Measurements from ENCODE around the gene HIVEP3. TPM values are rescaled to one million over a fixed set of nuclear protein-coding genes. Genes with fewer than 3 reads are reported as not detected.
A peak's percentile ranks its signal among the peaks of the same experiment; 100 is the strongest.

Gene HIVEP3
- total and polyA plus RNA-seq, 5 donors: 6.3 to 7.9 (median 7.2) TPM

DNA sequence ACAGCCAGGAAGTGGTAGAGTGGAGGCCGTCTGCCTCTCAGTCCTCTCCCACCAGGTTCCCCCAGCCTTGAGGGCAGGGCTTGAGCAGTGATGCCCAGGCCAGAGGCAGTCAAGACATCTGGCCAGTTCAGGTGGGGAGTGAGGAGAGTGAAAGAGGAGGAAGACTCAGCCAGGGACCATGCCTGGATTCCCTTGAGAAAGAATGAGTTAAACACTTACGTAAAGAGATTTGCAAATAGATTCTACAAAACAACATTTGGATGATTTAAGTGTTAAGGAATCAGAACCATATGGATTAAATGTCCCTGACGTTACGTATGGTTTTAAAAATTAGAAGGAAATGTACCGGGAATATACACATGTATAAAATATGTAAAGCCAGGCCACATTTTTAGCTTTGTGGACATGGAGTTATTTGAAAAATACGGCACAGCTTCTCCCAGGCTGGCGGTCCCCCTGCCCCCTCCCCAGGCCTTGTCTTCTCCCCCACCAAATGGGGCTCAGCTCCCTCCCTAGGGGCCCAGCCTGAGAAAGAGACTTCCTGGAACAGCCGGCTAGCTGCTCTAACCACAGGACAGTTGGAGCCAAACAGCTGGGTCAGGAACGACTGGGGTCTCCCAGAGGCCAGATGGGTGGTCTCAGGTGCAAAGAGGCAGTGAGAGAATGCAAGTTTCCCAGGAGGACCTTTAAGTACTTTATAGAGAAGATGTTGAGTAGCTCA lies 245.9 kb downstream of the HIVEP3 start:
- no peaks in the 10 kb centered on the region for H3K27me3 ChIP-seq (ENCODE audit: control insufficient read depth, insufficient read depth)
- intact Hi-C loops (cut with DNase I): no loop called here
- no peak for DNase-seq
- no peak overlapping the region for H3K27ac ChIP-seq (ENCODE audit: low read length)
- 70% methylated on average over 9 of the region's 9 CpGs for WGBS
- no peaks in the 10 kb centered on the region for H3K9me3 ChIP-seq (ENCODE audit: control insufficient read depth, low read length)
- no peak overlapping the region for H3K4me3 ChIP-seq (ENCODE audit: low read length)
- no peak for ATAC-seq
- no peaks in the 10 kb centered on the region for H3K4me1 ChIP-seq (ENCODE audit: control insufficient read depth, insufficient read depth, low read length)

DNA sequence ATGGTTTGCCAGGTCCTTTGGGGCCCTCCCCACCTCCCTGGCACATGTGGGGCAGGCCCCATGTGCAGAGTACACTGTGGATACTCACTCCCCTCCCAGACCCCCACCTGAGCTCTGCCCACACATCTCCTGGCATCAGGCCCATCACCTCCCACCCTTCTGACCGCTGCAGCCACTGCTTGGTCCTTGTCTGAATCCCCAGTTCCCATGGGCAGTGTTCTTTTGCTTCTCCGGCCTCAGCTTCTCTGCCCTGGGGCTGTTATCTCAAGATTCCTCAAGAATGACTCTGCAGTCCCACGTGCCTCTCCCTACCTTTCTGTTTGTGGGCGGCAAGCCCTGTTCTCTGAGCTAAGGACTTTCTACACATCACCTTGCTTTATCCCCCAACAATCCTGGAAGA lies 246.5 kb downstream of the HIVEP3 start:
- H3K4me1 ChIP-seq (ENCODE audit: control insufficient read depth, insufficient read depth, low read length): peaks cover under 1% of the 10 kb centered on the region
- H3K9me3 ChIP-seq (ENCODE audit: control insufficient read depth, low read length): no peaks in the 10 kb centered on the region
- no peak overlapping the region for H3K27ac ChIP-seq (ENCODE audit: low read length)
- ATAC-seq (no peak), DNase-seq (peak in 1 of 3 donors; percentile 20)
- H3K4me3 ChIP-seq (ENCODE audit: low read length): no peak overlapping the region
- intact Hi-C loops (cut with DNase I): no loop called here
- no peaks in the 10 kb centered on the region for H3K27me3 ChIP-seq (ENCODE audit: control insufficient read depth, insufficient read depth)
- whole genome bisulfite sequencing: 81% methylated on average over 4 of the region's 4 CpGs

DNA sequence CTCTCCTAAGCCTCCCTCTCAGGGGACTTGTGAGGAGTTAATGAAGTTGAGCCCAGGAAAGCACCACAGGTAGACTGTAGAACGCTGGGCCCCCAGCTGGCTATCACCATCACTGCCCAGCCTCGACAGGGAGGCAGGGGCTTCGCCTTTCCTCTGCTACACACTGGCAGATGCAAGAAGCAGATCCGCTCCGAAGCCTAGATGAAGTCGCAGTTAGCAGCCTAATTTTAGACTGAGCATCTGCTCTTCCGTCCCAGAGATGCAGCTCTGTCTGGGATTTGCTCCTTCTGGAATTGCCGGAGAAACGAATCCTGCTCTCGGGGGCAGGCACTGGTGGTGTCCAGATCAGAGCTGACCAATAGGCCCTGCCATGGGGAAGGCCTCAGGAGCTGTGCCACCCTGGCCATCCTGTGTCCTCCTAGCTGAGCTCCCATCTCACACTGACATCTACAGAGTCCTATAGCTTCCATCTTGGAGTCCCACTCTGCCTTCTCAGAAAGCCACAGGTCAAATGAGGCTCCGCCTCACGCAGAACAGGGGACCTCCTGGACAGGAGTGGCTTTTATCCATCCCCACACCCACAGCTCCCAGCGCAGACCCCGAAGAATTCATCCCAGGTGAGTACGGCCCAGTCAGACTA lies 247.5 kb downstream of the HIVEP3 start:
- 94% methylated on average over 15 of the region's 15 CpGs for WGBS
- intact Hi-C loops (cut with DNase I): no loop called here
- no peaks in the 10 kb centered on the region for H3K27me3 ChIP-seq (ENCODE audit: control insufficient read depth, insufficient read depth)
- H3K9me3 ChIP-seq (ENCODE audit: control insufficient read depth, low read length): no peaks in the 10 kb centered on the region
- H3K4me3 ChIP-seq (ENCODE audit: low read length): no peak overlapping the region
- no peak overlapping the region for H3K27ac ChIP-seq (ENCODE audit: low read length)
- ATAC-seq (no peak), DNase-seq (peak in 1 of 3 donors; percentile 40)
- H3K4me1 ChIP-seq (ENCODE audit: control insufficient read depth, insufficient read depth, low read length): peaks cover 6% of the 10 kb centered on the region

DNA sequence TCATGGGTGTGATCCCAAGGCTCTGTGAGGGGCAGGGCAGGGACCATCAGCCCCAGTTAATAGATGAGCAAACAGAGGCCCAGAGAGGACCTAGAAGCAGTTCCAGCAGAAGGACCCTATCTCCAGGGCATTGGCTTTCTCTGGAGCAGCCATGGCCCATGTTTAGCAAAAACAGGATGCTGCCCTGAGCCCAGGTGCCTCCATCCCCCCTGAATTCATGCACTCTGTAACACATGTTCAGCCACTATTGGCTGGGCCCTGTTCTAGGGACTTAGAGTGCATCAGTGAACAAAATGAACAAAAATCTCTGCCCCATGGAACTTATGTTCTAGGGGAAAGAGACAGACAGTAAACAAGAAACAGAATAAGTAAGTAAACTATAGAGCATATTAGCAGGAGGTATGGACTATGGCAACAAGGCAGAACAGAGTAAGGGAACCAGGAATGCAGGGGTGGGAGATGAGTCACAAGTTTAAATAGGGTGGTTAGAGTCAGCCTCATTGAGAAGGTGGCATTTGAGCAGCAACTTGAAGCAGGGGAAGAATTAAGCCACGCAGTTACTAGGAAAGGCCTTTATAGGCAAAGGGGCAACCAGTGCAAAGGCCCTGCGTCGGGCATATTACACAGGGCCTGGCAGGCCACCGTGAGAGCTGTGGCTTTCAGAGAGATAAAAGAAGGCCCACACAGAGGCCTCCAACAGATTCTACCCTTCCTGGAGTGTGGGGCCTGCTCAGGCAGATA lies 248.3 kb downstream of the HIVEP3 start:
- H3K27ac ChIP-seq (ENCODE audit: low read length): no peak overlapping the region
- ATAC-seq: no peak

DNA sequence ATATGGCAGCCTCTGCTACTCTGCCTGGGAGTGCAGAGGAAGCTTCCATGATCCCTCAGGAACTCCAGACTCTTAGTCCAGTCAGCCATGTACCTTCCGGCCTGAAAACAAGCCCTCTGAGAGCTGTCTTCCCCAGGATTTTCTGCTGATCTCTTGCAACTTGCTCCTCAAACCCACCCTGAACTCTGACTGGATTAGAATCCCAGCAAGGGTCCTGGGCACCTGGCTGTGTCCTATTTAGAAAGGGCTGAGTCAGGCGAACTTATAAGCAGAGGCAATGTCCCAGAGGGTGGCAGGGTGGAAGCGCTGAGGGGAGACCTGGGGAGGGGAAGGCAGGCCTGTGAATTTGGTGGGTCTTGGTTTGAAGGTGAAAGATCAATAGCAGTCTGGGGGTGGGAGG lies 249.8 kb downstream of the HIVEP3 start:
- Histone ChIP-seq H3K9me3 (ENCODE audit: control insufficient read depth, low read length) (no peaks in the 10 kb centered on the region), H3K27me3 (ENCODE audit: control insufficient read depth, insufficient read depth) (no peaks in the 10 kb centered on the region), H3K4me3 (ENCODE audit: low read length) (no peak overlapping the region), H3K4me1 (ENCODE audit: control insufficient read depth, insufficient read depth, low read length) (peaks cover 6% of the 10 kb centered on the region), H3K27ac (ENCODE audit: low read length) (no peak overlapping the region)
- 95% methylated on average over 3 of the region's 3 CpGs for WGBS
- intact Hi-C loops (cut with DNase I): no loop called here
- DNase-seq: no peak
- ATAC-seq: no peak

More for the DNA sequence above, 248.3 kb downstream of the HIVEP3 start:
- no peak overlapping the region for H3K4me3 ChIP-seq (ENCODE audit: low read length)
- H3K9me3 ChIP-seq (ENCODE audit: control insufficient read depth, low read length): no peaks in the 10 kb centered on the region
- intact Hi-C loops (cut with DNase I): no loop called here
- WGBS: 90% methylated on average over 4 of the region's 4 CpGs
- no peaks in the 10 kb centered on the region for H3K27me3 ChIP-seq (ENCODE audit: control insufficient read depth, insufficient read depth)
- DNase-seq: no peak
- peaks cover 6% of the 10 kb centered on the region for H3K4me1 ChIP-seq (ENCODE audit: control insufficient read depth, insufficient read depth, low read length)

DNA sequence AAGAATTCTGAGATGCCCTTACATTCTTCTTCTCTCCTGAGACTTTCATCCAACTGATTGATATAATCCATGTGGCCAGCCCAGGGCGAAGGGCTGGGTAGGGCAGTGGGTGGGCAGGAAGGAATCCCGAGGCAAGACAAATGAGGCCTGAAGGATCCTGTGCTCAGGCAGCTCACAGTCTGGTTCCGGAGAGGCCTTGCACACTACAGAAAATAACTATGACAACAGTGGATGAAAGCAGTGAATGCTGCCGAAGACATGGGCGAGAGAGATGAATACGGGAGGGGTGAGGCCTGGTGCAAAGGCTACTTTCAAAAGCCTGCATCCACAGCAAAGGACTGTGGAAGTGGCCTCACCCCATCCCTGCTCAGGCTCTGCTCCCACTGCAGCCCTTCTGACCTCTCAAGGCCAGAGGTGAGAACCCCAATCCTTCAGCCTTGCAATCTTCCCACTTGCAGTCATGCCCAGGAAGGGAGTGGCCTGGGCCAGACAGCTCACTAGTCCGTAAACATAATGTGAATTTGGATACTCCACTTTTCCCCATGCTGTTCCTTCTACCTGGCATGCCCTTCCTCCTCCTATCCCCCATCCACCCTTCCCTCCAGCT lies 250.6 kb downstream of the HIVEP3 start:
- no peak for DNase-seq
- Histone ChIP-seq H3K27me3 (ENCODE audit: control insufficient read depth, insufficient read depth) (no peaks in the 10 kb centered on the region), H3K27ac (ENCODE audit: low read length) (no peak overlapping the region), H3K4me1 (ENCODE audit: control insufficient read depth, insufficient read depth, low read length) (peaks cover 6% of the 10 kb centered on the region), H3K4me3 (ENCODE audit: low read length) (no peak overlapping the region), H3K9me3 (ENCODE audit: control insufficient read depth, low read length) (no peaks in the 10 kb centered on the region)
- WGBS: 90% methylated on average over 7 of the region's 7 CpGs
- intact Hi-C loops (cut with DNase I): no loop called here
- ATAC-seq: no peak

DNA sequence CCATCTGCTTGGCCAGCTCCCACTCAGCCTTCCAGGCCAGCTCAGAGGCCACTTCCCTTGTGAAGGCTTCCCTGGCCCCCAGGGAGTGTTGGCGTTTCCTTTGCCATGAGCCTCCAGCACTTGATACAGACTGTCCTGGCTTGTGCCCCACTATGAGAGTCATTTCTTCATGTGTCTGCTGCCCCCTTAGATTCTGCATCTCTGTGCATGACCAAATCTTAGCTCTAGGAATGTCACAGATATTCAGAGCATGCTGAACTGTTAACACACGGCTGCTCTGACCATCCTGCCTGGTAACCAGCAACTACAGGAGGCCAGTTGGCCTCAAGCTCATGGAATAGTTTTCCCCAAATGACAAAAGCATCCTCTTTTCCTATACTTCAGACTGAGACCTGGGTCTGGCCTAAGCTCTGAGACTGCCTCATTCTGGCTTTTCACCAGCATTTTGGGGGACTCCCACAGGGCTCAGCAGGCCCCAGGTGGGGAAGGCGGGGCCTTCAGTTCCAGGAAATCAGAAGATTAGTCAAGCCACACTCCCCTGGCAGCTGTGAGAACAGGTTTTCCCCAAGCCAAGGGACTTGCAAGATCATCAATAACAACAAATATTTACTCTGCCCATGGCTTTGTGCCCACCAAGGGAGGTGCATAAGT lies 251.6 kb downstream of the HIVEP3 start:
- Histone ChIP-seq H3K27ac (ENCODE audit: low read length) (no peak overlapping the region), H3K4me3 (ENCODE audit: low read length) (no peak overlapping the region), H3K4me1 (ENCODE audit: control insufficient read depth, insufficient read depth, low read length) (peaks cover 6% of the 10 kb centered on the region), H3K27me3 (ENCODE audit: control insufficient read depth, insufficient read depth) (no peaks in the 10 kb centered on the region), H3K9me3 (ENCODE audit: control insufficient read depth, low read length) (no peaks in the 10 kb centered on the region)
- DNase-seq (peak in 1 of 3 donors; percentile 31), ATAC-seq (no peak)
- intact Hi-C loops (cut with DNase I): no loop called here
- WGBS: 73% methylated on average over 3 of the region's 3 CpGs

DNA sequence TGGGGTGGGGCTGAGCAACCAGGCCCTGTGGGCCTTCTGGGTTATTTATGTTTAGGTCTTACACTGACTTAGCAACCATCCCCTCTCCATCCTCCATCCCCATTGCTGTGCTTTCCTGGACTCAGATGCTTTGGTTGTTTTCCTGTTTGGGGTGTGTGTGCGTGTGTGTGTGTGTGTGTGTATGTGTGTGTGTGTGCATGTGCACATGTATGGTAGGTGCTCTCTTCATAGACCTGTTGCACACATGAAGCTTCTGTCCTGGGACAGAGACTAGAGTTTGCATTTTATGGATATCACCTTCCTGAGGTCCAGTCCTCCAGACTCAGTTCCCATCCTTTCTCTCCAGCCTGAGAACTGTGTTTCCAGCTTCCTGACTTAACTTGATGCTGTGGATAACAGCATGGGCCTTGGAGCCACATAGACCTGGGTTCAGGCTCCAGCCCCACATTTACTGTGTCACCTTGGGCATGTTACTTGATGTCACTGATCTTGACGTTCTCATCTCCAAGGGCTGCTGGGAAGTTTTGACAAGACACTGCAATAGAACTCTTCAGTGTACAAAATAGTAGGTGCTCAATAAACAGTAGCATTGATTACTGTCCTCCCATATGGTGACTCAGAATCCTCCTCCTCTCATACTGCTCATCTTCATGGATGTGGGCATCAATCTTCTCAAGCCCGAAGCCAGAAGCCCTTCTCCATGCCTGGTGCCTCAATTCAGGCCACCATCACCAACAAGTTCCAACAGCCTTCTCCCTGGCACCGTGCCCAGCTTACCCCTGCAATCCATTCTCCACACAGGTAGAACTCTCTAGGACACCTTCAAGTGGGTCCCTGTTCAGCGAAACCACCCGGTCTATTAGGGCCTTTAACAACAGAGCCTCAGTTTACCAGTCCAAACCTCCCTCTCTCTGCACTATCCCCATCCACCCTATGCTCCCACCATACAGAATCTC lies 252.5 kb downstream of the HIVEP3 start:
- DNase-seq: peak in 1 of 3 donors; percentile 54
- 92% methylated on average over 6 of the region's 6 CpGs for WGBS
- Histone ChIP-seq H3K4me3 (ENCODE audit: low read length) (no peak overlapping the region), H3K4me1 (ENCODE audit: control insufficient read depth, insufficient read depth, low read length) (peaks cover 8% of the 10 kb centered on the region), H3K27me3 (ENCODE audit: control insufficient read depth, insufficient read depth) (no peaks in the 10 kb centered on the region), H3K27ac (ENCODE audit: low read length) (no peak overlapping the region), H3K9me3 (ENCODE audit: control insufficient read depth, low read length) (no peaks in the 10 kb centered on the region)
- intact Hi-C loops (cut with DNase I): no loop called here
- ATAC-seq: no peak

DNA sequence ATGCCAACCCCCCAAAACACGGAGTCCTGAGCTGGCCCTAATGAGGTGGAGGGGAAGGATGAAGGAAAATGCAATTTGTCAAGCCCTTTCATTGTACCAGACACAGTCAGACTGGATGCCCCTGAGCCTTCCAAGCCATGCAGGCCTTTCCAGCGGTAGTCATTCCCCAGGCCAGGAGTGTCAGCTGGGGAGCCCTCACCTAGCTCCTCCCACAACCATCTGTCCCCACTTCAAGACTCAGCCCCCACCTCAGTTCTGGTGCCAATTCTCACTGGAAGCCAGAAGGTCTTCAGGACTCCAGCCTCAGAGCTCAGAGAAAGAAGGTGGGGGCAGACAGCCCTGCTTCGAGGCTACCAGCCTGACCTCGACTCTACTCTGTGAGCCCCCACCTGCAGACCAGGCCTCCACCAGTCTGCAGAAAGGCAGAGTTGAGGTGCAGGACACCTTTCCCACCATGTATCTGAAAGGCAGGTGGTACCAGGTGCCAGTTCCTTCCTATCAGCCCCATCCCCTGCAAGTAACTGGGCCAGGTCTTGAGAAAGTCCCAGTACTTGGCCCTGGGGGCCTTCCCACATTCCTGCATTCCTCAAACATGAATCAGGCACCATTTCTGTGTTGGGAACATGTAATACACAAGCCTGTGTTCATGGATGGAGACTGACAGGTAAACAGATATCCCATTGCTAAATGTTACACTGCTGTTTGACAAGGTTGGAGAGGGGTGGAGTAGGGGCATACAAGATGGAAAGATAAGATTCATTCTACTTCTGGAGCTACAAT lies 253.7 kb downstream of the HIVEP3 start:
- H3K4me3 ChIP-seq (ENCODE audit: low read length): no peak overlapping the region
- H3K9me3 ChIP-seq (ENCODE audit: control insufficient read depth, low read length): no peaks in the 10 kb centered on the region
- whole genome bisulfite sequencing: 86% methylated on average over 4 of the region's 4 CpGs
- H3K27ac ChIP-seq (ENCODE audit: low read length): no peak overlapping the region
- DNase-seq: peak in 1 of 3 donors; percentile 22
- no peaks in the 10 kb centered on the region for H3K27me3 ChIP-seq (ENCODE audit: control insufficient read depth, insufficient read depth)
- H3K4me1 ChIP-seq (ENCODE audit: control insufficient read depth, insufficient read depth, low read length): peaks cover 9% of the 10 kb centered on the region
- intact Hi-C loops (cut with DNase I): no loop called here
- ATAC-seq: no peak

Measured in right cardiac atrium (tissue), 5 donors.